HepG2 (cell line): ENCODE data around the gene FCER1G. TPM values are rescaled to one million over a fixed set of nuclear protein-coding genes. Genes with fewer than 3 reads are reported as not detected.

ENCODE experiments used
- ATF3 ChIP-seq: sonication (generic); formaldehyde crosslinking; IDR thresholded peaks from 2 replicates; pipeline ENCODE4 v1.4.0; 2020; ENCODE audit warnings: missing genetic modification reagents
- ATF4 ChIP-seq, 2 experiments: fragments of 450-650 bp in 1 of 2; sonication (generic) in 1 of 2; formaldehyde crosslinking; IDR thresholded peaks; 2 replicates each; pipeline versions ENCODE4 v1.5.0 to v1.8.0; 2020 to 2022; ENCODE audit warnings: mild to moderate bottlenecking in 1 of 2, missing genetic modification reagents in 1 of 2
- ATRX ChIP-seq: sonication (generic); formaldehyde crosslinking; IDR thresholded peaks from 2 replicates; pipeline ENCODE4 v1.4.0; 2020; ENCODE audit warnings: missing genetic modification reagents, borderline replicate concordance
- GATAD1 ChIP-seq: IDR thresholded peaks from 2 replicates; pipeline ENCODE4 v1.6.1; 2016; ENCODE audit warnings: missing genetic modification reagents, missing compliant biosample characterization
- HIVEP1 ChIP-seq: sonication (generic); formaldehyde crosslinking; IDR thresholded peaks from 2 replicates; pipeline ENCODE4 v1.4.0; 2020; ENCODE audit warnings: mild to moderate bottlenecking, missing genetic modification reagents
- HOXA5 ChIP-seq: sonication (generic); formaldehyde crosslinking; IDR thresholded peaks from 2 replicates; pipeline ENCODE4 v1.4.0; 2020; ENCODE audit warnings: missing genetic modification reagents
- KDM6A ChIP-seq: IDR thresholded peaks from 2 replicates; pipeline ENCODE4 v1.6.1; 2016; ENCODE audit warnings: low read depth
- KLF6 ChIP-seq: IDR thresholded peaks from 2 replicates; pipeline ENCODE4 v1.8.0; 2016; ENCODE audit warnings: missing biosample characterization, missing genetic modification reagents
- TEAD3 ChIP-seq: optimal IDR thresholded peaks from 2 replicates; pipeline ENCODE3; 2016; ENCODE audit warnings: borderline replicate concordance
- ZBTB43 ChIP-seq: sonication (generic); formaldehyde crosslinking; conservative IDR thresholded peaks from 2 replicates; pipeline ENCODE4 v1.4.0; 2020; ENCODE audit warnings: missing genetic modification reagents
- ZMYM4 ChIP-seq: sonication (generic); formaldehyde crosslinking; IDR thresholded peaks from 2 replicates; pipeline ENCODE4 v1.8.1; 2023; ENCODE audit warnings: mild to moderate bottlenecking, missing genetic modification reagents
- ZNF292 ChIP-seq: sonication (generic); formaldehyde crosslinking; IDR thresholded peaks from 2 replicates; pipeline ENCODE4 v1.8.1; 2022; ENCODE audit warnings: mild to moderate bottlenecking, low read depth, missing genetic modification reagents, borderline replicate concordance
- ZNF296 ChIP-seq: sonication (generic); formaldehyde crosslinking; conservative IDR thresholded peaks from 2 replicates; pipeline ENCODE4 v1.5.0; 2020; ENCODE audit warnings: mild to moderate bottlenecking, missing genetic modification reagents
- ZNF34 ChIP-seq: sonication (generic); formaldehyde crosslinking; IDR thresholded peaks from 2 replicates; pipeline ENCODE4 v1.4.0; 2020; ENCODE audit warnings: mild to moderate bottlenecking, missing genetic modification reagents, borderline replicate concordance
- ZNF589 ChIP-seq: sonication (generic); formaldehyde crosslinking; conservative IDR thresholded peaks from 2 replicates; pipeline ENCODE4 v1.8.0; 2022; ENCODE audit warnings: mild to moderate bottlenecking, moderate library complexity, missing genetic modification reagents
- ZNF614 ChIP-seq: IDR thresholded peaks from 2 replicates; pipeline ENCODE4 v1.6.1; 2018; ENCODE audit warnings: missing biosample characterization, missing genetic modification reagents, inconsistent platforms, borderline replicate concordance
- ZNF784 ChIP-seq: sonication (generic); formaldehyde crosslinking; IDR thresholded peaks from 2 replicates; pipeline ENCODE4 v1.5.1; 2020; ENCODE audit warnings: missing genetic modification reagents, mild to moderate bottlenecking, borderline replicate concordance
- ZNF790 ChIP-seq: sonication (generic); formaldehyde crosslinking; IDR thresholded peaks from 2 replicates; pipeline ENCODE4 v1.8.0; 2022; ENCODE audit warnings: missing genetic modification reagents, mild to moderate bottlenecking, borderline replicate concordance
- polyA plus RNA-seq, 8 experiments: library from polyadenylated mRNA; depleted of rRNA in 3 of 8; stranded (reverse) in 7 of 8; unstranded in 1 of 8; fragments of >200 nt; fragmentation: Illumina TruSeq in 4 of 8; extraction: Trizol in 4 of 8; gene quantifications; 2 replicates each; pipeline versions ENCODE4 v1.2.1 to v1.2.3, GENCODE V29; 2011 to 2016; ENCODE audit warnings: low read depth in 4 of 8, missing spikeins in 1 of 8, mixed read lengths in 1 of 8; ENCODE audit not compliant: insufficient read depth in 1 of 8
- total RNA-seq, 5 experiments: library from RNA; depleted of rRNA; stranded (reverse); fragments of >200 nt; fragmentation: Illumina TruSeq; extraction: Trizol; gene quantifications; 2 replicates each; pipeline ENCODE4 v1.2.3, GENCODE V29; 2016; ENCODE audit warnings: low read depth in 1 of 5
- TF ChIP-seq, protein P1 (sequence below): sonication (generic); formaldehyde crosslinking; IDR thresholded peaks from 2 replicates; pipeline ENCODE4 v1.4.0; 2020; ENCODE audit warnings: missing genetic modification reagents; ENCODE audit errors: not compliant biosample characterization
- TF ChIP-seq, protein P2 (sequence below): sonication (generic); formaldehyde crosslinking; IDR thresholded peaks from 2 replicates; pipeline ENCODE4 v1.4.0; 2020; ENCODE audit warnings: missing genetic modification reagents, borderline replicate concordance

FCER1G gene
- total and polyA plus RNA-seq, 2 of the 13 experiments (the other 11 are each of a cell fraction or from before 2014, with no cell fraction given): 1.3 to 6.4 TPM

- TF ChIP-seq, protein P1, sequence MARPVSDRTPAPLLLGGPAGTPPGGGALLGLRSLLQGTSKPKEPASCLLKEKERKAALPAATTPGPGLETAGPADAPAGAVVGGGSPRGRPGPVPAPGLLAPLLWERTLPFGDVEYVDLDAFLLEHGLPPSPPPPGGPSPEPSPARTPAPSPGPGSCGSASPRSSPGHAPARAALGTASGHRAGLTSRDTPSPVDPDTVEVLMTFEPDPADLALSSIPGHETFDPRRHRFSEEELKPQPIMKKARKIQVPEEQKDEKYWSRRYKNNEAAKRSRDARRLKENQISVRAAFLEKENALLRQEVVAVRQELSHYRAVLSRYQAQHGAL: no peak
- TF ChIP-seq ZNF614 (CRISPR knock-in tag) (no peak), ZBTB43 (CRISPR knock-in tag) (0 out of 2 replicates have a peak, but pooled peaks have one; percentile 59), ZNF296 (no peak), ZNF34 (CRISPR knock-in tag) (no peak), GATAD1 (CRISPR knock-in tag) (peak; percentile 41; the same call in 1 of the 2 replicates), ZNF292 (no peak), ATF4 (CRISPR knock-in tag; IDR thresholded peaks at IDR 0.05) (peak in 1 of 2 experiments; percentile 98; a peak in 2 of 4 replicates), HIVEP1 (CRISPR knock-in tag) (no peak; the same call in 1 of the 2 replicates), ZNF790 (CRISPR knock-in tag) (no peak), ATF3 (CRISPR knock-in tag) (peak; percentile 90), ZNF589 (peak; percentile 0; the same call in 1 of the 2 replicates), TEAD3 (CRISPR knock-in tag) (no peak), ZMYM4 (no peak; the same call in 1 of the 2 replicates), KLF6 (CRISPR knock-in tag) (no peak), ZNF784 (CRISPR knock-in tag) (0 out of 2 replicates have a peak, but pooled peaks have one; percentile 8), HOXA5 (CRISPR knock-in tag) (peak; percentile 78), KDM6A (CRISPR knock-in tag) (peak; percentile 91), ATRX (CRISPR knock-in tag) (no peak)
- TF ChIP-seq, protein P2, sequence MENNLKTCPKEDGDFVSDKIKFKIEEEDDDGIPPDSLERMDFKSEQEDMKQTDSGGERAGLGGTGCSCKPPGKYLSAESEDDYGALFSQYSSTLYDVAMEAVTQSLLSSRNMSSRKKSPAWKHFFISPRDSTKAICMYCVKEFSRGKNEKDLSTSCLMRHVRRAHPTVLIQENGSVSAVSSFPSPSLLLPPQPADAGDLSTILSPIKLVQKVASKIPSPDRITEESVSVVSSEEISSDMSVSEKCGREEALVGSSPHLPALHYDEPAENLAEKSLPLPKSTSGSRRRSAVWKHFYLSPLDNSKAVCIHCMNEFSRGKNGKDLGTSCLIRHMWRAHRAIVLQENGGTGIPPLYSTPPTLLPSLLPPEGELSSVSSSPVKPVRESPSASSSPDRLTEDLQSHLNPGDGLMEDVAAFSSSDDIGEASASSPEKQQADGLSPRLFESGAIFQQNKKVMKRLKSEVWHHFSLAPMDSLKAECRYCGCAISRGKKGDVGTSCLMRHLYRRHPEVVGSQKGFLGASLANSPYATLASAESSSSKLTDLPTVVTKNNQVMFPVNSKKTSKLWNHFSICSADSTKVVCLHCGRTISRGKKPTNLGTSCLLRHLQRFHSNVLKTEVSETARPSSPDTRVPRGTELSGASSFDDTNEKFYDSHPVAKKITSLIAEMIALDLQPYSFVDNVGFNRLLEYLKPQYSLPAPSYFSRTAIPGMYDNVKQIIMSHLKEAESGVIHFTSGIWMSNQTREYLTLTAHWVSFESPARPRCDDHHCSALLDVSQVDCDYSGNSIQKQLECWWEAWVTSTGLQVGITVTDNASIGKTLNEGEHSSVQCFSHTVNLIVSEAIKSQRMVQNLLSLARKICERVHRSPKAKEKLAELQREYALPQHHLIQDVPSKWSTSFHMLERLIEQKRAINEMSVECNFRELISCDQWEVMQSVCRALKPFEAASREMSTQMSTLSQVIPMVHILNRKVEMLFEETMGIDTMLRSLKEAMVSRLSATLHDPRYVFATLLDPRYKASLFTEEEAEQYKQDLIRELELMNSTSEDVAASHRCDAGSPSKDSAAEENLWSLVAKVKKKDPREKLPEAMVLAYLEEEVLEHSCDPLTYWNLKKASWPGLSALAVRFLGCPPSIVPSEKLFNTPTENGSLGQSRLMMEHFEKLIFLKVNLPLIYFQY: peak; percentile 70; the same call in 1 of the 2 replicates
Measured at GRCh38 chr1:161223805-161224694, 9.0 kb downstream of the FCER1G start (continued).
